ENCODE data around the gene RGL4. TPM values are rescaled to one million over a fixed set of nuclear protein-coding genes. Genes with fewer than 3 reads are reported as not detected.
"Not testable (repeated sequence)": the region's sequence is repeated elsewhere in the genome, so short reads cannot be mapped to it uniquely, and the experiment has no call there.

Gene RGL4
- total and polyA plus RNA-seq, 2 of the 8 experiments (the other 6 are each of a cell fraction or from before 2014, with no cell fraction given), result not detected

DNA sequence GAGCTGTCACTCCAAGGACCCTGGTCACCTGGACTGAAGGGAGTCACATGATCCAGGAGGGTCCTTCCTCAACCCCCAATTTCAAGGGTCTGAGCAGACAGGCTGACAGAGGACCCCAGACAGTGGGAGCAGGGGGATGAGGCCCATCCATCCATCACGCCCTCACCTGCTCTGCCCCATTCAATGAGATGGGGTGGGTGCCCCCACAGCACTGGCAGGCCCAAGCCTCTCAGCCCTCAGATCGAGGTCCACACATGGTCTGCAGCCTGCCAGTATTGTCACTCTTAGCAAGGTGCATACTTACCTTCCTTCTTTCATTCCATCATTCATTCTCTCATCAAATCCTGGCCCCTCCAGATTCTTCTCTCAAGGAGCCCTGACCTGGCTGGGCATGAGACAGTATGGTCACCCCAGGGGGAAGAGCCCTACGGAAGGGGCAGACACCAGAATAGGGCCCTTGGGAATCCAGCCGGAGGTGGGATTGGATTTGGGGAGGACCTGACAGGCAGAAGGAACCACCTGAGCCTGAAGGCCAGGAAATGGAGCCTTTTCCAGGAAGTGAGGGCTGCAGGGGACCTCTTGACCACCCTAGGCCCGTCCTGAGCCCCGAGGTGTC, 15.8 kb upstream of the RGL4 start:
- H3K4me1 ChIP-seq (replicated peaks in 1 of 4; ENCODE audit: control insufficient read depth in 3 of 4, insufficient read depth in 4 of 4, low read length in 3 of 4), result not testable (repeated sequence)

More for the DNA sequence above, 15.8 kb upstream of the RGL4 start:
- POLR2A ChIA-PET (ENCODE audit: partially characterized antibody), result interaction anchor here (0.6 kb wide), 1 partner anchor 62 kb away, joined by 3 read pairs; no protein-coding TSS in a partner anchor
- H4K8ac ChIP-seq (ENCODE audit: extremely low read depth, insufficient read depth, low read length); H3K4me2 ChIP-seq (ENCODE audit: insufficient read depth in 1 of 2, low read depth in 2 of 2, low read length in 2 of 2); H3K56ac ChIP-seq (replicated peaks; ENCODE audit: insufficient read length, low read depth, low read length); H2BK12ac ChIP-seq (ENCODE audit: low read depth, low read length); CTCF ChIA-PET (ENCODE audit: partially characterized antibody); H3K18ac ChIP-seq (ENCODE audit: extremely low read depth, low read length); H2AK5ac ChIP-seq (ENCODE audit: low read depth, low read length); H2AFZ ChIP-seq (ENCODE audit: low read length); FAIRE-seq; H3K27ac ChIP-seq (ENCODE audit: low read depth, low read length); H4K5ac ChIP-seq (ENCODE audit: insufficient read length, low read depth, low read length); H3K27me3 ChIP-seq (replicated peaks in 1 of 4; ENCODE audit: control insufficient read depth in 3 of 4, extremely low read depth in 1 of 4, insufficient read depth in 3 of 4, low read length in 3 of 4); H4K91ac ChIP-seq (replicated peaks; ENCODE audit: insufficient read length, low read length); DNase-seq (ENCODE audit: low read depth in 1 of 2, low spot score in 2 of 2); H2BK15ac ChIP-seq (ENCODE audit: low read length); H2BK20ac ChIP-seq (ENCODE audit: low read length); H3K23me2 ChIP-seq (ENCODE audit: low read depth, low read length); H2BK5ac ChIP-seq (ENCODE audit: low read depth, low read length); H3K79me2 ChIP-seq (ENCODE audit: control insufficient read depth in 1 of 2, insufficient read depth in 2 of 2, low read length in 2 of 2); H3K36me3 ChIP-seq (ENCODE audit: control insufficient read depth in 2 of 4, insufficient read depth in 4 of 4, low read length in 3 of 4); H3K79me1 ChIP-seq (ENCODE audit: low read depth, low read length); H3K14ac ChIP-seq (ENCODE audit: insufficient read length); H4K20me1 ChIP-seq (replicated peaks in 1 of 2; ENCODE audit: control insufficient read depth in 1 of 2, insufficient read depth in 2 of 2, low read length in 2 of 2); H3K9me3 ChIP-seq (ENCODE audit: insufficient read depth in 2 of 2, low read depth in 1 of 2, low read length in 1 of 2); H2BK120ac ChIP-seq (replicated peaks; ENCODE audit: low read depth, low read length); H3K4ac ChIP-seq (replicated peaks; ENCODE audit: insufficient read length, low read depth, low read length); H3K9ac ChIP-seq (replicated peaks in 1 of 4; ENCODE audit: extremely low read depth in 1 of 4, low read depth in 3 of 4, low read length in 3 of 4); H3K23ac ChIP-seq (ENCODE audit: insufficient read length); H3K4me3 ChIP-seq (ENCODE audit: extremely low read depth in 1 of 4, insufficient read depth in 2 of 4, low read depth in 3 of 4, low read length in 4 of 4): not testable (repeated sequence)
- WGBS, 2 experiments (ENCODE audit: extremely low coverage in 1 of 2, insufficient coverage in 1 of 2, insufficient read length in 1 of 2, insufficient replicate concordance in 2 of 2, low coverage in 1 of 2, low lambda C conversion rate in 2 of 2, missing lambda C conversion rate in 1 of 2), result 88% methylated on average over 6 of the region's 6 CpGs; no CpG with 5 or more reads in 1 of the 2 experiments

Measured in H1 (cell line).